GM23248 (cell line): ENCODE data around the gene POTEE.
"Not testable (repeated sequence)": the region's sequence is repeated elsewhere in the genome, so short reads cannot be mapped to it uniquely, and the experiment has no call there.

Source experiments
- EZH2 ChIP-seq: fragments of 200-600 bp; sonication (generic); IDR thresholded peaks from 2 replicates; pipeline ENCODE4 v1.6.1; 2018; ENCODE audit warnings: antibody characterized with exemption, mild to moderate bottlenecking; ENCODE audit not compliant: insufficient read depth, poor library complexity, severe bottlenecking
- EZH2phosphoT487 ChIP-seq: fragments of 200-600 bp; sonication (generic); IDR thresholded peaks from 2 replicates; pipeline ENCODE4 v1.6.1; 2018; ENCODE audit warnings: antibody characterized with exemption, moderate library complexity, mild to moderate bottlenecking, low read depth; ENCODE audit not compliant: insufficient read depth

- TF ChIP-seq EZH2, EZH2phosphoT487: not testable (repeated sequence)
These were observed 43.8 kb upstream of the POTEE start for GRCh38 chr2:131165562-131165961.
